ENCODE data around the gene RAD17.

RAD17 gene

GRCh38 chr5:69334793-69335268 lies 34.8 kb upstream of the RAD17 start:
- POLR2A ChIA-PET (ENCODE audit: low non-redundant PET): no interaction called here

DNA sequence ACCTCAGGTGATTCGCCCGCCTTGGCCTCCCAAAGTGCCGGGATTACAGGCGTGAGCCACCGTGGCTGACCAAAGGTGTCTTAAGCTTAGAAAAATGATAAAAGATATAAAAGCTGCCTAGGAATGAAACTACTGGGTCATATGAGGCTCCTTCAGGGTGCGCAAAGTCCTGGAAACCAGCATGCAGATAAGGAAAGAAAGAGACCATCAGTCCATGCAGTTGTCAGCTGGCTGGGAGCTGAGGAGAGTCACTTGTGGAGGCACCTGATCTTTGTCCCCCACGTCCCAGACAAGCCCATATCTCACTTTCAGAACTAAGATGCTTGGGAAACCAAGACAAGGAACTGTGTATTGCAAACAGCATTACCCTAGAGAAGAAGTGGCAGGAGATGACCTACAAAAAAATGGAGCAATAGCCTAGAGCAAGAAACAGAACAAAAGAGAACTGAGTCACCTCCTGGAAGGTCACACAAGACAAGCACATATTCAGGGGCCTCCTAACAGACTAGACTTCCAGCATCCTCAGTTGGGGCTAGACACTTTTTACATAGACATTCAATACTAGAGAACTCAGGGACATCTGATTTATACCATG lies 34.2 kb upstream of the RAD17 start:
- H3K27ac ChIP-seq: no peak overlapping the region
- DNase-seq (ENCODE audit: low spot score): no peak
- ChIA-PET POLR2A (ENCODE audit: low non-redundant PET) (no interaction called here), CTCF (interaction anchor here (0.6 to 2.2 kb wide), 8 partner anchors 10 to 307 kb away, joined by 3 to 8 read pairs (median 5); partner anchors contain the start of gene SLC30A5)
- no peak for TF ChIP-seq CTCF (conservative IDR thresholded peaks at IDR 0.05; ENCODE audit: low read depth)

More at GRCh38 chr5:69334793-69335268, 34.8 kb upstream of the RAD17 start:
- CTCF ChIA-PET: interaction anchor here (0.6 to 2.2 kb wide), 13 partner anchors 8 to 306 kb away, joined by 3 to 8 read pairs (median 4); partner anchors contain the start of gene SLC30A5
- peak; percentile 88 for TF ChIP-seq CTCF (conservative IDR thresholded peaks at IDR 0.05; ENCODE audit: low read depth)
- peak overlapping the region; percentile 16; the same call in 1 of the 2 replicates for H3K27ac ChIP-seq
- DNase-seq (ENCODE audit: low spot score): peak; percentile 81

DNA sequence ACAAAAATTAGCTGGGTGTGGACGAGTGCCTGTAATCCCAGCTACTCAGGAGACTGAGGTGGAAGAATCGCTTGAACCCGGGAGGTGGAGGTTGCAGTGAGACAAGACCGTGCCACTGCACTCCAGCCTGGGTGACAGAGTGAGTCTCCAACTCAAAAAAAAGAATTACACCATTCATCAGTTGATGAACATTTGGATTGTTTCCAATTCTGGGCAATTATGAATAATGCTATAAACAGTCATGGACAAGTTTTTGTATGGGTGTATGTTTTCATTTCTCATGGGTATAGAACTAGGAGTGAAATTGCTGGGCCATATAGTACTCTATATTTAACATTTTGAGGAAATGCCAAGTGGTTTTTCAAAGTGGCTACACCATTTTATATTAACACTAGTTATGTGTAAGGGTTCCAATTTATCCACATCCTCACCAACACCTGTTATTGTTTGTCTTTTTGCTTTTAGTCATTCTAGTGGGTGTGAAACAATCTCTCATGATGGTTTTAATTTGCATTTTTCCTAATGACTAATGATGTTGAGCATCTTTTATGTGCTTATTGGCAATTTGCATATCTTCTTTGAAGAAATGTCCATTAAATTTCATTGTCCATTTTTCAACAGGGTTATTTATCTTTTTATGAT lies 28.0 kb upstream of the RAD17 start:
- ChIA-PET CTCF (no interaction called here), POLR2A (ENCODE audit: low non-redundant PET) (no interaction called here)

DNA sequence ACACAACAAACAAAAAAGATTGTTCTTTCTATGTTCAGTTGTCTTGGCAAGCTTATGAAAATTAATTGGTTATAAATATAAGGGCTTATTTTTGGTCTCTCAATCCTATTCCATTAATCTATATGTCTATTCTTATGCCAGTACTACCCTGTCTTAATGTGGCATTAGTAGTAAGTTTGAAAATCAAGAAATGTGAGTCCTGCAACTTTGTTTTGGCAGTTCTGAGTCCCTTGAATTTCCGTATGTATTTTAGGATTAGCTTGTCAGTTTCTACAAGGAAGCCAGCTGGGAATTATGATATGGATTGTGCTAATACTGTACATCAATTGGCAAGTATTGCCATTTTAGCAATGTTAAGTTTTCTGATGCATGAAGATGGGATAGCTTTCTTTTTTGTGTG lies 26.5 kb upstream of the RAD17 start:
- no peak for TF ChIP-seq CTCF (conservative IDR thresholded peaks at IDR 0.05; ENCODE audit: low read depth)
- DNase-seq (ENCODE audit: low spot score): no peak
- H3K27ac ChIP-seq: no peak overlapping the region
- ChIA-PET POLR2A (ENCODE audit: low non-redundant PET) (no interaction called here), CTCF (no interaction called here)

More for the DNA sequence above, 28.0 kb upstream of the RAD17 start:
- H3K27ac ChIP-seq: no peak overlapping the region
- TF ChIP-seq CTCF (conservative IDR thresholded peaks at IDR 0.05; ENCODE audit: low read depth): no peak
- DNase-seq (ENCODE audit: low spot score): no peak

GRCh38 chr5:69350664-69351063 lies 19.0 kb upstream of the RAD17 start:
- ChIA-PET CTCF (interaction anchor here (0.6 kb wide), 1 partner anchor 11 kb away, joined by 3 read pairs; no protein-coding TSS in a partner anchor), POLR2A (ENCODE audit: low non-redundant PET) (no interaction called here)
- DNase-seq (ENCODE audit: low spot score): no peak
- no peak overlapping the region for H3K27ac ChIP-seq
- no peak for TF ChIP-seq CTCF (conservative IDR thresholded peaks at IDR 0.05; ENCODE audit: low read depth)

DNA sequence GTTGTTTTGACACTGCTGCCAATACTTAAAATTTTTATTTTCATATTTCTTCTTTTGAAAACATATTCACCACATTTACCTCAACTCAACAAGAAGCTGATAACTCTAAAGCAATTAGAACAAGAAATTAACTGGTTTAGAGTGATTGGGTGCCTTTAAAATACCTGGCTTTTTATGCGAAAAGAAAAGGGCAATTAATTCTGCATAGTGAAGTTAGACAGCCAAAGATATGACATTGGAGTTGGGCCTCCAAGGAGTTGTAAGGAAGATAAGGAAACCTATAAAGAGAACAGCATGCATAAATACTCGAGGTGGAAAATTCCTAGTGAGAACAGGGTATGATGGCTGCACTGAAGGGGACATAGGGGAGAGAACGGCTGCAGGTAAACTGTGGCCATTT lies 9.9 kb upstream of the RAD17 start:
- ChIA-PET POLR2A (ENCODE audit: low non-redundant PET) (no interaction called here), CTCF (interaction anchor here (0.7 kb wide), 1 partner anchor 1724 kb away, joined by 3 read pairs; no protein-coding TSS in a partner anchor)
- H3K27ac ChIP-seq: no peak overlapping the region
- no peak for TF ChIP-seq CTCF (conservative IDR thresholded peaks at IDR 0.05; ENCODE audit: low read depth)
- no peak for DNase-seq (ENCODE audit: low spot score)
